GM04503 (cell line): ENCODE results near the gene CDH4.
"Not testable (repeated sequence)": the region's sequence is repeated elsewhere in the genome, so short reads cannot be mapped to it uniquely, and the experiment has no call there.

ENCODE experiments used
- DNase-seq: peaks from one replicate; pipeline ENCODE4 v3.0.0-alpha.2; 2012; ENCODE audit warnings: low read depth

The CDH4 gene

DNA sequence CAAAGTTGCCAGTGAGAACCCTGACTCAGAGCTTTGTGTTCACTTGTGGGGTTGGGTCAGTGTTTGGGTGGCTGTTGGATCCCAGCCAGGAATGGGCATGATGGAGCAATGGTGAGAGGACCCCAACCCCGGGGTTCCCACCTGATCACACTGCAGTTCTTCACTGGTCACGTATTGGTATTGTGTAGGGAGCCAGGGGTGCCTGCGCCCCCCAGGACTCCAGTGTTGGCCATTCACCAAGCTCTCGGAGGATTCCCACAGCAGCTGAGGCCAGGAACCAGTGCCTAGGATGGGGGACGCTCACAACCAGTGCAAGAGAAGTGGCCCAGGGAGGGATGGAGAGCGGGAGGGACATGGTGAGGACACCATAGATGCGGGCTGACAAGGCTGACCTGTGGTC, 207.2 kb downstream of the CDH4 start:
- no peak for DNase-seq

DNA sequence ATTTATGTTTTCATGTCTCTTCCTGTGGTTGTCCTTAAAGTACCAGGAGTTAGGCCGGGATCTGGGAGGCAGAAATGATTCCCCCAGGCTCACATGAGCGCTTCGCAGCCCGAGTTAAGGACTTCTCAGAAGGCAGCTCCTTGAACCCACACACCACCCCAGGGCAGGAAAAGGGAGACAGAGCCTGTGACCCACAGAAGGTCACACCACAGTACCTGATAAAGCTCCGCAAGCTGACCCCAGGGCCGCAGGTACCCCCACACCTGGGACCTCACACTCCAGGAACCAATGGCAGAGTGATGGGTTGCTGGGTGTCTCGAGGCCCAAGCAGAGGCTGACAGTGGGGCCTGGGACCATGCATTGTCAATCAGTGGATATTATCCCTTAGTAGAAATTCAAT, 207.6 kb downstream of the CDH4 start:
- no peak for DNase-seq

DNA sequence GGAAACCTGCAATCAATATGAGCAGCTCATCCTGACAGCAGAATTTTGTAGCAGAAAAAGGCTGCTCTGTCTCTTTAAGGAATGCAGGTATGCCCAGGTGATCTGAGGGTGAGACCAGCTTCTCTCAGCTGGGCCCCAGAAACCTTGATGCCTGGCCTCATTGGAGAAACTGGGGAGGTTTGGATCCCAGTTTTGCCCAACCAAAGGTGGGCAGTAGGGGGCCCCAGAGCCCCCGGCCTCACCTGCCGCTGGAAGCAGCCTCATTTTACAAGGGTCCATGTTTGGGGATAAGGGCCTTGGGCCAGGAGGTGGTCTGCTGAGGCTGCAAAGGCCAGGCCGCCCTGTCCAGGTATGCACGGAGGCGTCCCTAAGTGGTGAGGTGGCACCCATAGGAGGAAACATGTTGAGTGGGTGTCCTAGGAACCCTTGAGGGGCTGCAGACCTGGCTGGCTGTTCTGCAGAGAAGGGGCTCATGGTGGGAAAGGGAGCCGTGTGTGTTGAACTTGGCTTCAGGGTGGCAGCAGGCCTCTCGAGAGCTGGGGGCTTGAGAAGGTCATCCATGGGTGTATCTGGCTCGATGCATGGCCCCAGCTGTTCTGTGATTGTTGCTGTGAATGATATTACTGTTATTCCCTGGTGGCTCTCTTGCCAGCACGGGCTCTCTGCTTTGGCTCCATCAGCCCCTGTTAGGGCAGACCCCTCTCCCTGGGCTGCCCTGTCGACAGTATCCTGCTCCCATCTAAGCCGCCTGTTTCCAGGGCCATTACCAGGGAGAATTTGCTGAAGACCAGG, 208.4 kb downstream of the CDH4 start:
- DNase-seq: no peak

DNA sequence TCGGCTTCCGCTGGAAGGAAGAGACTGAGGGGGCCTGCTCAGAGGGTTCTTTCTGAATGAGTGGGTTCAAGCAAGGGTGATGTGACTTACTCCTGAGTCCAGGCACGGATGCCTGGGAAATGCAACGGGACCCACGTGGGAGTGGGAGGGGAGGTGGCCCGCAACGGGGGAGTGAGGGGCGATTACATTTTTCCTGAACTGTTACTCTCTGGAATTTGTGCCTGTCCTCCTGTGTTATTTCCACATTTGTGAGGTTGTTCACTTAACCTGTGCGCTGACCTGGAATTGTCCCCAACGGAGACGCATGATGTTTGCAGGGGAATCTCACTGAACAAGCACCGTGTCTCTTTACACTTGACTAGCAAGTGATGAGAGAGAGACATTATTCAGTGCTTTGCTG, 209.4 kb downstream of the CDH4 start:
- no peak for DNase-seq

DNA sequence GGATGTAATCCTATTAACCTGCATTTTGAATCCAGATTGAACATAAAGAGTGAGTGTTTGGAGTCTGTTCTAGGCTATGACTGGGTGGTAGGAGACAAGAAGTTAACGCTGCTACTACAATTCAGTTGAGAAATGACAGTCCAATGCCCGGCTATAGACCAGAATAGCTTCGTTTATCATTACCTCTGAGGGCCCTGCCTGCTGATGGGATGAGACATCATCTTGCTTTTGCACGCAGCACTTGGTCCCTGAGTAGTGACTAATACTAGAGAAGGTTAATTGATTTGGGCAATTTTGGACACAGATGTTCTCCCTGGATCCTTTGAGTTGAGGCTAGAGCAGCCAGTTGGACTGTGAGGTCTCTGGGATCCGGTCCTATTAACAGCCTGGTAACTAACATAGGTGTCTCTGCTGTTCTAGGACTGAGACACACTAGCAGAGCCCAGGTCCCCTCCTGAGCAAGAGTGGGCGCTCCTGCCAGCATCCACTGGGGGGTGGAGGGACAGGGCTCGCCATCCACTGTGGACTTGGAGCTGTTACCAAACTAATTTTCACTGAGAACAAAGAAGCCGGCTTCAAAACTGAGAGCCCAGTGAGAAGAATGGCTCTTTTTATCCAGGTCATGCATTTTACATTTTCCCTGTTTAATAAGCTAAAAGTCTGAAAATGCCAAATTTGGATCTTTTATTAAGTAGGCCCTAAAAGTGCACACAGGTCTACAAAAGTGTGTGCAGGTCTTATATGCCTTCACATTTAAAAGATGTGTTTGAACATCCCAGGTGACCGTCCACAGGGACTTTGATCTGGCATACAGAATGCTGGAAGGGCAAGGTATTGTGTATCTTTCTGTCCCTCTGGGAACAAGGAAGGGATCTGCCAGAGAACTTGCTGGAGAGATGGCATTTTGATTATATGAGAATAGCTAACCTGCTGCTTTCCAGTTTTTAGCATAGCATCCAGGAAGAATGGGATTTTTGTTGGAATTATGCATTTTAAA, 212.5 kb downstream of the CDH4 start:
- DNase-seq: no peak

DNA sequence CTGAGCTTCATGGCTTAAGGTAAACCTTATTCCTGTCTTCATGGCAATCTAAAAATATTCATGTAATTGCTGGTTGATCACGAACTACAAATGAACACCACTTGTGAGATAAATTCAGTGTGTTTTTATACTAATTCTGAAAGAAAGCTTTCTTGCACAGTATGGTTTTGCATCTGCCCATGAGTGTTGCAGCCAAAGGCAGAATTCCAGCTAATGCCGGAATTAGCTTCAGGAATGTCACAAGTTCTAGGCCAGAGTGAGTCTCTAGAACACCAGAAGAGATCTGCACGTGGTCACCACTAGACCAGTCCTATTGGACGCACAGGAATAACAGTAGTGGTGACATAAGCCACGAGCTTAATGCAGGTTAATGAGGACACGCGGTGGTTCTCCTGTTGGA, 223.7 kb downstream of the CDH4 start:
- no peak for DNase-seq

DNA sequence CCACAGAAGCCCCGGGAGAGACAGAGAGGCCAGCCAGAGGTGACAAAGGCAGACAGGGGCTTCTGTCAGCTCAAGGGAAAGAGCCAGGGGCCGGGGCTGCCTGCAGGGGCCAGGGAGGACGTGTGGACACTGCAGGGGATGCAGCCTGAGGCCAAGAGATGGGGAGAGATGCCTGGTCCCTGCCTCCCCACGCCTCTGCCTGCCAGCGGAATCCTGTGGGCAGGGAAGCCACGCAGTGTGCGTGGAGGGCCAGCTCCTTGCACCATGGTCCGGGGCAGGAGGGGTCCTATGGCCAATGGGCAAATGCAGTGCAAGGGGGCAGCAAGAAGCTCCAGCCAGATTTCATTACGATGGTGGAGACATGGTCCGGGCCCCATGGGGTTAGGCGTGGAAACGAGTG, 224.9 kb downstream of the CDH4 start:
- no peak for DNase-seq

DNA sequence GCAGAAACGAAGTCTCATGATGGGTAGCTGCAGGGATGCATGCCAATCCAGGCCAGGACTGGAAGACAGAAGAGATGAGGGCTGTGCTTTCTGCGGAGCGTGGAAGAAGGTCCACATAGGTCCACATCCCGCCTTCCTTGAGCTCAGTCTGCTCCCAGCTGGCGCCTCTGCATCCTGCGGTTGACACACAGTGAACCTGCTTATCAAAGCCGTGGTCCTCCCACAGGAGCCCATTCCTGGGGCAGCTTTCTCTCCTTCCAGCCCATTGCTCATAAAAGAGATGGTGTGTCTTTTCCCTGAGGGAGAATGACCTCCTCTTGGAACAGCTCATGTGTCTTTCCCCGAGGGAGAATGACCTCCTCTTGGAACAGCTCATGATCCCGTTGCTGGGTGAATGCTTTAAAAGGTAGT, 225.4 kb downstream of the CDH4 start:
- no peak for DNase-seq

DNA sequence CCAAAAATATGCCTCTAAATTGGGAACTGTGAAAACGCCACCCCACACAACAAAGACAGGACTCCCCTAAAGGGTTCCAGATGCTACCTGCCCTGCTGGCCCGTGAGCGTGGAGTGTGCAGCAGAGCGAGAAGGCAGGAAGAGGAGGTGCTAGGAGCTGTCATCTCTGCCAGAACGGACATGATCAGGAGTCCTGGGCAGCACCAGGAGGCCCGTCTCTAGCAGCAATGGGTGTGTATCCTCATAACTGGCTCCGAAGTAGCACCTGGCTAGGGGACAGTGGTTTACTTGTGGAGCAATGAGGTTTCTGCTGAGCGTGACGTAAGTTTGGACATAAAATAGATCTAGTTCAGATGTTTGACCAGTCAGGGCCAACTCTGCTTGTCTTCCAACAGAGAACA, 226.0 kb downstream of the CDH4 start:
- DNase-seq: no peak

DNA sequence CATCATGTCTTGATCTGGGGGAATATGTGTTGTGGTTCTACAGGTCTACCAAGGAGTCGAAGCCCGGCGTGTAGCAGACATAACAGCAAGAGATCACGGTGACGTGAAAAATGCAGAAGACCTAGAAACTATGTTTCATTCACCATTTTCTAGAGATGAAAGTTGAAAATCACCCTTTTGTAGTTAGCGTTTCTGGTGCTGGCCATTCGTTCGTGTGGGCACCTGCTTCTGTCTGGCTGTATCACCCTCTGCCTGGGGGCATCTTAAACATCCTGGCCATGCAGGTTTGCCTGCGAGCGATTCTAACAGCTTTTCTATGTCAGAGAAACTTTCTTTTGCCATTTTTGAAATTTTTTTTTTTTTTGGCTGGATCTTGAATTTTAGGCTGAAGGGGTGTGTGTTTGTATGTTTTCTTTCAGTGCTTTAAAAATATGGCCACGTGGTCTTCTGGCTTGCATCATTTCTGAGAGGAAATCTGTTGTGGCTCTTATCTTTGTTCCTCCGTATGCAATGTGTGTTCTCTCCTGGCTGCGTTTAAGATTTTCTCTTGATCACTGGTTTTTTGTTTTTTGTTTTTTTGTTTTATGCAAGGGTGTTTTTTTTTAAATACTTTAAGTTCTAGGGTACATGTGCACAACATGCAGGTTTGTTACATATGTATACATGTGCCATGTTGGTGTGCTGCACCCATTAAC, 226.7 kb downstream of the CDH4 start:
- no peak for DNase-seq

DNA sequence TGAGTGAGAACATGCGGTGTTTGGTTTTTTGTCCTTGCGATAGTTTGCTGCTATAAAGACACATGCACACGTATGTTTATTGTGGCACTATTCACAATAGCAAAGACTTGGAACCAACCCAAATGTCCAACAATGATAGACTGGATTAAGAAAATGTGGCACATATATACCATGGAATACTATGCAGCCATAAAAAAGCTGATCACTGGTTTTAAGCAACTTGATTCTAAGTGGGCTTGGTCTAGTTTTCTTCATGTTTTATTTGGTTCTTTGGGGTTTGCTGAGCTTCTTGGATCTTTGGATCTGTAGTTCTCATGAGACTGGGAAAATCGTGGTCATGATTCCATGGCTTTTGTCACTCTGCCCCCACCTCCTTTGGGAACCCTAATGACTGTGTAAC, 227.4 kb downstream of the CDH4 start:
- not testable (repeated sequence) for DNase-seq

DNA sequence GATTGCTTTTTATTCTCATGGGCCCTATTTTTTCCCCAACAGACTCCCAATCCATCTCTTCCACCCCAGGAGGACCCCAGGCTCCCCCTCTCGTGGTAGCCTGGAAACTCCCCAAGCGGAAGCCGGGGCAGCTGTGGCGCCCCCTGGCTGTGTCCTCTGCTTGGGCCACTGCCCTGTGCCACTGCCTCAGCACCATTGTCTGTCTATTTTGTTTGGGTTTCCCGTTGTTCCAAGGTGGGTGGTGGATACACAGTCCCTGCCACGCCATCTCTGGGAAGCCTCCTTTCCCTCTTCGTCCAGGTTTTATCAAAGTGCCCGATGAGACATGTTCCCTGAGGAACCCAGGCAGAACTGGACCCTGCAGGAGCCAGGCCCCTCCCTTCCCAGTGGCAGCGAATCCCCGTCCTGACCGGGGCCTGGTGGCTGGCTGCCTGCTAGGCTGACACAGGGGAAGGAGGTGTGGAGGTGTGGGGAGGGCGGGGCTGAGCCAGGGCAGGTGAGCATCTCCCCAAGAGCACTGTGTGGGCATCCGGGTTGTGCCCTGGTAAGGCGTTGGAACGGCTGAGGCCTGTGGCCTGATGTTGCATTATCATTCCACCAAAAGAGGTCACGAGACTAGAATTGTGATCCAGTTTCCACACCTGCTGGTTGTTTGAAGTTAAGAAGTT, 228.2 kb downstream of the CDH4 start:
- DNase-seq: no peak

DNA sequence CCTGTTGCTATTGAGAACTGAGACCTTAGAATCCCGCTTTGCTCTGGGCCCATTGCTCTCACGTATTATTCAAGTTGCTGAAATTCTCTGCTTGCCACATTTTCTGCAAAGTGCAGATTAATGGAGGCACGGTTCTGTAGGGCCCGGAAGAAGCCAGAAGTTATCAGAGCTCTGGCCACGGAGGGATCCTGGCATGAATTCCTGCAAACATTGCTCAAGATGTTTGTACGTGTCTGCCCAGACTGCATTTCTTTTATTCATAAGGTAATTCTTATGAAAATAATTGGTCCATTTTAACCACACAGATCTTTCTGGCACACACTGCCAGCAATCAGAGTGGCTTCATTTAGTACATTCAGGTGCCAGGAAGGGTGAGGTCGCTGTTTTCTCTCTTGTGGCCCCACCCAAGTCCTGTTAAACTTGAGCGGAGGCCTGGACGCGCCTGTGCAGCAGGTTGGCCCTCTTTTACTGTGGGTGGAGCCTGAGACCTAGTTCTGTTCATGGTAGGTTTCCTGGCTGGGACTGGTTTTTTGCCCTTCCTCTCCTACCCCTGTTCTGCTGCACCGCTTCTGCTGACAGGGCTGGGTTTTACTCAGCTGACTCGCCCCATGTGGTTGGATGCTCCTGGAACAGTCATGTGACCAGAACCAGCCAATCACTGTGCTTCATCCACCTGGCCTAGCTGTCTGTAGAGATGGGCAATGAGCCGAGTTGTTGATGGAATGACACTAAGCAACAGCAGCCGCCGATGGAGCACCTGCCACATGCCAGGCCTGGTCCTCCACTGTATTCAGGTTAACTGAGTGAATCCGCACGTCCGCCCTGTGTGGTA, 230.2 kb downstream of the CDH4 start:
- DNase-seq: no peak

DNA sequence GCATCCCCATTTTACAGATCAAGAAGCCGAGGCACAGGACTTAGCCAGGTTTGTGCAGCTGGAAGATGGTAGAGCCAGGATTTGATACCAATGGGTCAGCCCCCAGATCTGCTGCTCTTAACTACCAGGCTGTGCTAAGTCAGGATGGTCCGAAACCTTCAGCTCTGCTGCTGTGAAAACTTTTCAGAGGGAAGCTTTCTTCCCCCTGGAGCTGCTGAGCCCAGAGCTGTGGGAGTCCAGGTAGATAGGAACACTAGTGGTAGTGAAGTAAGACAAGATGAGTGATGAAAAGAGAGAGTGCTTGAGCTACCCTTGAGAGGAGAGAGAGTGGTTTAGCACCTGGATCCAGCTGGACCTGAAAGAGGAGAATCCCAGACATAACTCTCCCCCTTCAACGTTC, 230.8 kb downstream of the CDH4 start:
- DNase-seq: no peak

DNA sequence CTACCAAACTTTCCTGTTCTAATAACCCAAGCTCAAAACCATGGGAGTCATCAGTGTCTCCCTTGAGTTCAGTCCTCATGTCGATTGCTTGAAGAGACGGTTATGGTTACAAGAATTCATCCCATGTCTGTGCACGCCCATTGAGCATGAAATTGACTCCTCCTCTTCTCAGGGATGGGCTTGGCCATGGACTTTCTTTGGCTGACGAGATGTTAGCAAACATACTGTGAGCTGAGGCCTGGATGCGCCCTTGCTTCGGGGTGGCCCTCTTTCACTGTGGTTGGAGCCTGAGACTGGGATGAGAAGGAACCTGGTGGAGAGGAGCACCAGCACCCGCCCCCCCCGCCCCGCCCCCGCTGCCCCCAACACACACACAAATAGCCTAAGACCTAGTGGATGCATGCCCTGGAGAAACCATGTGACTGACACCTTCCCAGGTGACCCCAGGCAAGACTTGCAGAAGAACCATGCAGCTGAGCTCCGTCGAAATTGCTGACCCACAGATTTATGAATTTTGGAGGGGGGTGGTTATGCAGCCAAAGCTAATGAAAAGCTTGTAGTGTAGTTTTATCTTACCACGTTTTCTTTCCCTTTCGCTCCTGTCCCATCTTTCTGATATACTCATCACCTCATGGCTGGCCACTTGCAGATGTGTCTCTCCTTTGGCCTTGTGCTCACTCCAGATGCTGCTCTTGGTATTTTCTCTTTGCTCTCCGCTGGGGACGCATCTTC, 231.4 kb downstream of the CDH4 start:
- DNase-seq: no peak

DNA sequence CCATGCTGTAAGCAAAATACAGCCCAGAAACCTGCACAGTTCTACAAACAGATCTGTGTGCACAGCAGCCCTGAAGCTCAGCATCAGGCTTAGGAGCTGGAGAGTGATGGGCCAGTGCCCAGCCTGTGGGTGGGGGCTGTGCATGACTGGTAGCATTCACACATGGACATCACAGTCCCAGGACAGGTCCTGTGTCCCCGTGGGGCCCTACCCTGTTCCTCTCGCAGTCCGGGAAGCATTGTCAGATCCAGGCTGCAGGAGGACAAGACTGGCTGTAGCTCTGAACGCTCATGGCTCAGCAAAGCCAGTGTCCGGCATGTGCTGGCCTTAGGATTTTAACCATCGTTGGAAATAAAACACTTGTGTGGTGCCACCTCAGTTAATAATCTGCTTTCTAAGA, 234.1 kb downstream of the CDH4 start:
- no peak for DNase-seq

DNA sequence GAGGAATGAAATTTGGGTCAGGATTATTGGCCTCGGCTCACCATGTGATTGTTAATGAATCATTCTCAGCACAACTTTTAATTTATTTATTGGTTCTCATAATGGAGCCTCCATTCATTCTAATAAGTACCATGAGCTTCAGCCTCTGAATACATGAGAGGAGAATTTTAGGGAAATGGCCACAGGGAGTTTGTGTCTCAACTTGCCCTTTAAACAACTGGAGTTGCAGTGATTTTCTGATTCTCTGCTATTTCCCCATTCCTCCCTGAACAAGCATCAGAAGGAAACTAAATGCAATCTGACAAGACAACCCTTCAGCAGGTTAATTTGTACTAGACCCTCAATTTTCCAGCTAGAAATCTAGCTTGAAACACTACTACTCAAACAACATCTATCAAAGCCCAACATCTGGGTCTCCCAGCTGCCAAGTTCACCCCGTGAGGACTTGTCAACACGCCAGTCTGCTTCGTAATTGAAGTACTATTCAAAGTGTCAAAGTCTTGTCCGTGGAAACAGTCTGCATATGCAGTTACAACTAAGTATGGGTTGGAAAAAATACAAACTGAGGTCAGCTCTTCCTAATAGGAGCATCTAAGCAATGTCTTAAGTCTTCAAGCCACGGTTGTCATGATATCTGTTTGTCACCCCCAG, 235.4 kb downstream of the CDH4 start:
- no peak for DNase-seq

DNA sequence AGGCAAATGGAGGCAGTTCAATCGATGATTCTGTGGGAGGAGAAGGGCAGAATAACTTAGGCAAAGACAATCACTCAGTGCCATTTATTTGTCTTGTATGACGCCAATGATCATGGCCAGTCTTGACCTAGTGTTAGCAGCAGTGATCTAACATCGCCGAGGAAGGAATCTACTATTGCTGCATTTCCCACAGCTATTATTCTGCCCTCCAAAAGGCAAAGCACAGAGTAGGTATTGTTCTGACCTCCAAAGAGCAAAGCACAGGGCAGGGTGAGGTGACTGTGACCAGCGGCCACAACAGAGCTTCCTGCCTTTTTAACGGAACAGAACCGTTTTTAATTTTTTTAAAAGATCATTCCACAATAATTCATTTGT, 235.9 kb downstream of the CDH4 start:
- no peak for DNase-seq

DNA sequence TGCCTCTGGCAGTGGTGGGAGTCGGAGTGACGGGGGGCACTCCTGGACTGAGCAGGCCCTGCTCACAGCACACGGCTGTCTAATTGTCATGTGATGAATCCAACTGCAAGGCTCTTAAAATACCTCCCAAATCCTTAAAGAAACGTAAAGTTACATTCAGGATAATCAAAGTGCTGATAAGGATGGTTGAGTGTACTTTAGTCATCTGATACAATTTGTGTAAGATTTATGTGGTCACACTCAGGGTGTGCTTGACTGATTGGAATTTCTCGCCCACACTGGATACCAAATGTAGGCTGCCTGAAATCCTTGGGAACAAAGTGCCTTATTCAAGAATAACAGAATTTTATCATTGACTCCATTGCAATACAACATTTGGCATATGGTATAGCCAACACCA, 238.7 kb downstream of the CDH4 start:
- no peak for DNase-seq

DNA sequence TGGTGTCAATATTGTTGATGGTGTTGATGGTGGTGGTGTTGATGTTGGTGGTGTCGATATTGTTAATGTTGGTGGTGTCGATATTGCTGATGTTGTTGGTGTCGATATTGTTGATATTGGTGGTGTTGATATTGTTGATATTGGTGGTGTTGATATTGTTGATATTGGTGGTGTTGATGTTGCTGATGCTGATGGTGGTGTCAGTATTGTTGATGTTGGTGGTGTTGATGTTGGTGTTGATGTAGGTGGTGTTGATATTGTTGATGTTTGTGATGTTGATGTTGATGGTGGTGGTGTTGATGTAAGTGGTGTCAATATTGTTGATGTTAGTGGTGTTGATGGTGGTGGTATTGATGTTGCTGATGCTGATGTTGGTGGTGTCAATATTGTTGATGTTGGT, 240.0 kb downstream of the CDH4 start:
- no peak for DNase-seq
